ENCODE data around the gene TRPM3.
A peak's percentile ranks its signal among the peaks of the same experiment; 100 is the strongest.
"Not testable (repeated sequence)": the region's sequence is repeated elsewhere in the genome, so short reads cannot be mapped to it uniquely, and the experiment has no call there.

The TRPM3 gene

GRCh38 chr9:70753311-70753710 is 368.1 kb downstream of the TRPM3 start:
- DNase-seq (ENCODE audit: low read depth in 2 of 2), result no peak

GRCh38 chr9:70749066-70749465 is 372.4 kb downstream of the TRPM3 start:
- no peak for DNase-seq (ENCODE audit: low read depth in 2 of 2)

GRCh38 chr9:70747261-70747718 is 374.1 kb downstream of the TRPM3 start:
- DNase-seq (ENCODE audit: low read depth in 2 of 2), result peak in 1 of 2 experiments; percentile 35

GRCh38 chr9:70746760-70747159 is 374.7 kb downstream of the TRPM3 start:
- DNase-seq (ENCODE audit: low read depth in 2 of 2), result peak; percentile 47 to 54

GRCh38 chr9:70746316-70746715 is 375.1 kb downstream of the TRPM3 start:
- no peak for DNase-seq (ENCODE audit: low read depth in 2 of 2)

- DNase-seq (ENCODE audit: low read depth in 2 of 2), result not testable (repeated sequence)
Measured at GRCh38 chr9:70724794-70725193, 396.6 kb downstream of the TRPM3 start.

GRCh38 chr9:70724025-70724424 is 397.4 kb downstream of the TRPM3 start:
- DNase-seq (ENCODE audit: low read depth in 2 of 2), result not testable (repeated sequence)

GRCh38 chr9:70706797-70707196 is 414.6 kb downstream of the TRPM3 start:
- not testable (repeated sequence) for DNase-seq (ENCODE audit: low read depth in 2 of 2)

- DNase-seq (ENCODE audit: low read depth in 2 of 2), result no peak
Measured at GRCh38 chr9:70701163-70701562, 420.3 kb downstream of the TRPM3 start.

GRCh38 chr9:70696694-70697335 is 424.6 kb downstream of the TRPM3 start:
- no peak for DNase-seq (ENCODE audit: low read depth in 2 of 2)

- no peak for DNase-seq (ENCODE audit: low read depth in 2 of 2)
Measured at GRCh38 chr9:70694758-70695157, 426.7 kb downstream of the TRPM3 start.

- DNase-seq (ENCODE audit: low read depth in 2 of 2), result no peak
Measured at GRCh38 chr9:70693186-70693585, 428.2 kb downstream of the TRPM3 start.

- DNase-seq (ENCODE audit: low read depth in 2 of 2), result no peak
Measured at GRCh38 chr9:70692431-70692830, 429.0 kb downstream of the TRPM3 start.

- DNase-seq (ENCODE audit: low read depth in 2 of 2), result no peak
Measured at GRCh38 chr9:70688704-70689103, 432.7 kb downstream of the TRPM3 start.

- DNase-seq (ENCODE audit: low read depth in 2 of 2), result no peak
Measured at GRCh38 chr9:70683841-70684240, 437.6 kb downstream of the TRPM3 start.

GRCh38 chr9:70682298-70682697 is 439.1 kb downstream of the TRPM3 start:
- no peak for DNase-seq (ENCODE audit: low read depth in 2 of 2)

- no peak for DNase-seq (ENCODE audit: low read depth in 2 of 2)
Measured at GRCh38 chr9:70679845-70680244, 441.6 kb downstream of the TRPM3 start.

GRCh38 chr9:70678153-70678552 is 443.3 kb downstream of the TRPM3 start:
- no peak for DNase-seq (ENCODE audit: low read depth in 2 of 2)

- no peak for DNase-seq (ENCODE audit: low read depth in 2 of 2)
Measured at GRCh38 chr9:70677055-70677735, 444.2 kb downstream of the TRPM3 start.

- DNase-seq (ENCODE audit: low read depth in 2 of 2), result no peak
Measured at GRCh38 chr9:70675868-70676370, 445.5 kb downstream of the TRPM3 start.

- no peak for DNase-seq (ENCODE audit: low read depth in 2 of 2)
Measured at GRCh38 chr9:70673844-70674243, 447.6 kb downstream of the TRPM3 start.

GRCh38 chr9:70672161-70672649 is 449.2 kb downstream of the TRPM3 start:
- DNase-seq (ENCODE audit: low read depth in 2 of 2), result peak; percentile 1 to 3

- DNase-seq (ENCODE audit: low read depth in 2 of 2), result no peak
Measured at GRCh38 chr9:70668751-70669150, 452.7 kb downstream of the TRPM3 start.
